Neural cell (in vitro differentiated cells): ENCODE data around the gene ITGA8.

ENCODE experiments used
- CTCF ChIP-seq: fragments of 450-650 bp; IDR thresholded peaks from 2 replicates; pipeline ENCODE4 v1.5.1; 2014; ENCODE audit warnings: antibody characterized with exemption, mild to moderate bottlenecking, moderate library complexity; ENCODE audit not compliant: poor library complexity, severe bottlenecking
- EZH2 ChIP-seq: fragments of 200-600, 300-800 bp; shearing (Covaris generic), sonication (generic); IDR thresholded peaks from 2 replicates; pipeline ENCODE4 v1.6.1; 2014; ENCODE audit warnings: antibody characterized with exemption, low read length, borderline replicate concordance, mild to moderate bottlenecking; ENCODE audit not compliant: insufficient read depth, poor library complexity, severe bottlenecking
- POLR2AphosphoS5 ChIP-seq: IDR thresholded peaks from 2 replicates; pipeline ENCODE4 v1.6.1; 2012
- RAD21 ChIP-seq: fragments of 450-650 bp; conservative IDR thresholded peaks from 2 replicates; pipeline ENCODE4 v1.6.1; 2014; ENCODE audit warnings: antibody characterized with exemption, mild to moderate bottlenecking, moderate library complexity
- REST ChIP-seq: IDR thresholded peaks from 2 replicates; pipeline ENCODE4 v1.6.1; 2012; ENCODE audit warnings: borderline replicate concordance
- SMC3 ChIP-seq: fragments of 450-650 bp; conservative IDR thresholded peaks from 2 replicates; pipeline ENCODE4 v1.6.1; 2014; ENCODE audit warnings: antibody characterized with exemption, mild to moderate bottlenecking, moderate library complexity; ENCODE audit not compliant: poor library complexity
- TAF1 ChIP-seq: IDR thresholded peaks from 2 replicates; pipeline ENCODE4 v1.6.1; 2012; ENCODE audit warnings: low read depth

- no peak for TF ChIP-seq RAD21
- TF ChIP-seq TAF1 = no peak
- no peak for TF ChIP-seq POLR2AphosphoS5
- TF ChIP-seq CTCF = no peak
- no peak for TF ChIP-seq EZH2
- TF ChIP-seq SMC3 = no peak
- TF ChIP-seq REST = no peak
These were observed 4.9 kb downstream of the ITGA8 start for GRCh38 chr10:15714847-15715246.
